Erythroblast (primary cell): ENCODE results near the gene MAPK10.

Experiments used
- GATA1 ChIP-seq: IDR thresholded peaks from 2 replicates; pipeline ENCODE4 v1.6.1; 2011; ENCODE audit warnings: low read depth, mild to moderate bottlenecking, control low read depth, low read length, moderate library complexity
- POLR2A ChIP-seq: IDR thresholded peaks from 2 replicates; pipeline ENCODE4 v1.6.1; 2011; ENCODE audit warnings: mild to moderate bottlenecking, low read length

GRCh38 chr4:86048426-86048825, 311.4 kb downstream of the MAPK10 start:
- no peak for TF ChIP-seq POLR2A
- TF ChIP-seq GATA1, result no peak
